Eye (tissue), 1 donor: ENCODE data around the gene FMN2.

Experiments
- DNase-seq: peaks from one replicate; pipeline ENCODE4 v3.0.0-alpha.2; 2015

FMN2 gene

DNA sequence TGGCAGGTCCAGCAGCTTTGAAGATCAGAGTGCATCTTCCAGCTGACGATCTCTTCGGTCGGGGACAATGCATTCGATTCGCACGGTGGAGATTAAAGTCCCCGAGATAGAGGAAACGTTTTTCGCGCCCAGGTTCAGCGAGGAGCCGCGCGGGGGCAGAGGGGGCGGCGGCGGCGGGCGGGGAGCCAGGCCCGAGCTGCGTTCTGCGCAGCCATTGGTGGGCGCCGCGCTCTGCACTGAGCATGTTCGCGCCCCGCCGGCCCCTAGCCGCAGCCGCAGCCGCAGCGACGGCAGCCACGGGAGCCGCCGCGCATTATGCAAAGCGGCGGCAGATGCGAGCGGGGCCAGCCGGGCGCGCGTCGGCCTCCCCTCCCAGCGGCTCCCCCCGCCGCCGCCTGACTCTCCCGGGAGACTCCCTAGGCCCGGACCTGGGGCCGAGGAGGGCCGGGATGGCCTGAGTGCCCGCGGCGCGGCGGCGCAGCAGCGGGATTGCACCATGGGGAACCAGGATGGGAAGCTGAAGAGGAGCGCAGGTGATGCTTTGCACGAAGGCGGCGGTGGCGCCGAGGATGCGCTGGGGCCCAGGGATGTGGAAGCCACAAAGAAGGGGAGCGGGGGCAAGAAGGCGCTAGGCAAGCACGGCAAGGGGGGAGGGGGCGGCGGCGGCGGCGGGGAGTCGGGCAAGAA, at the start of gene FMN2:
FMN2 (plus strand) TSS at position 270 of the 687 bp plus-strand sequence; CDS start at position 497, 227 bp downstream.
- peak; percentile 89 for DNase-seq

DNA sequence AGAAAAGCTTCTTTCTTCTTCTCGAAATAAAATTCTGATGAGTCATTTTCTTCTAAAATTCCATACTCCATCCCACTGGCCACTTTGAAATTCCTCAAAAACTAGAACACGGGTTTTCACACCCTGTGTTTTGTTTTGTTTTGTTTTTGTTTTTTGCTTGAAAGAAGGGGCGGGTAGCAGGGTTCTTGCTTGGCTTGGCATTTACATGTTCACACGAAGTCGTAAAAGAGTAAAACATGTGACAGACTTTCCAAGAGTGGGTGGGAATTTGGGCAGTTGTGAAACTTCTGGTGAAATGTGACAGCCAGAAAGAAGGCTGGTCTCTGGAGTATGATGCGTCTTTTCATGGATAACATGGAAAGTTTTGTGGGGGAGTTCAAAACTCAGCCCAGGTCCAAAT, 47.1 kb upstream of the FMN2 start:
- no peak for DNase-seq

DNA sequence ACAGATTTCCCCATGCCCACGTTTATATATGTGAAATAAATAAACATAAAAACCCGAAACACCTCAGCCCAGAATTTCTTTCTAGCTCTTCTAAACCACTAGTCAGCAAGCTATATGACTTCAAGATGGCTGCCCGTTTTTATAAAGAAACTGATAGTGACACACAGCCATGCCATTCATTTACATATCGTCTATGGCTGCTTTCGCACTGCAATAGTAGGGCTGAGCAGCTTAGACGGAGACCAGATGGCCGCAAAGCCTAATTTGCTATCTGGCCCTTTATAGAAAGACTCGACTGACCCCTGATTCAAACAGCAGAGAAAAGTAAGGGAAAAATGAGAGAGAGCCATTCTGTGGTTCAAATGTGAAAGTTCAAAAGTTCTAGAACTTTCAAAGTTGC, 45.7 kb upstream of the FMN2 start:
- DNase-seq, result no peak

DNA sequence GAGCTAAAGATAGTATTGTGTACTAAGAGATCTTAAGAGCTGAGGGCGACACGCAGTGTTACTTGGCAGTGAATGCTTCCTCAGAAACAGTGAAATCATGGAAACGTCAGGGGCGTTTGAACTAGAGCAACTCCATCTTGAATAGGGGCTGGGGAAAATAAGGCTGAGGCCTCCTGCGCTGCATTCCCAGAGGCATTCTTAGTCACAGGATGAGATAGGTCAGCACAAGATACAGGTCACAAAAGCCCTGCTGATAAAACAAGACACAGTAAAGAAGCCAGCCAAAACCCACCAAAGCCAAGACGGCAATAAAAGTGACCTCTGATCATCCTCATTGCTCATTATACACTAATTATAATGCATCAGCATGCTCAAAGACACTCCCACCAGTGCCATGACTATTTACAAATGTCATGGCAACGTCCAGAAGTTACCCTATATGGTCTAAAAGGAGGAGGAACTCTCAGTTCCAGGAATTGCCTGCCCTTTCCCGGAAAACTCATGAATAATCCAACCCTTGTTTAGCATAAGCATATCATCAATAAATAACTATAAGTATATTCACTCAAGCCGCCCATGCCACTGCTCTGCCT, 37.5 kb upstream of the FMN2 start:
- DNase-seq, result no peak

DNA sequence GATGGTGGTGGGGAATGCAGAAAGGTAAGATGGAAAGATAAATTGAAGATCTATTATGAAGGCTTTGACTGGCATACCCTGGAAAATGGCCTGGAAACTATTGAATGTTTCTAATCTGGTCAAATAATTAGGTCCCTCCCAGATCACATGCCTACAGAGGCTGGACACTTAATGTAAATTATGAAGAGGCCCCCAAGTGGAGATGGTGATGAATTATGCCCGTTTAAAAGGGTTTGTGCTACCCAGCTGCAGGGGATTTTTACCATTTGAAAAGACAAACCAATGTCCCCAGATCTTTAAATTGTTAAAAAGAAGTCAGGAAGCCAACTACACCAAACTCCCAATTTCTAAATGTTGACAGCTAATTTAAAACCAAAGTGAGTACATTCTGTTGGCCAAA, 35.7 kb upstream of the FMN2 start:
- DNase-seq, result no peak

DNA sequence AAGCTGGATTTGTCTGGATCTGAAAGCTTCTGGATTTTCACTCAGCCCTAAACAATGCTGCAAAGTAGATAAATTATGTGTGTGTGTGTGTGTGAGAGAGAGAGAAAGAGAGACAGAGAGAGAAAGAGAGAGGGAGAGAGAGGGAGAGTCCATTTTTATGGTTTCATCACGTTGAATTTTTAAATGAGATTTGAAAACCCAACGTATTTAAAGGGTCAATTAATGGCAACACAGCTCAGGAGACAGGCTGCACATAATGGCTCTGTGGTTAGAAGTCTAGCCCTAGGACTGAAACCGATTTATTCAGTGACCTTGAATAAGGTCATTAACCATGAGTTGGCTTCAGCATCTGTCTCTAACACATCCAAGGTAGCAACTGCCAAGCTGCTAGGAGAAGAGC, 35.3 kb upstream of the FMN2 start:
- peak; percentile 85 for DNase-seq

DNA sequence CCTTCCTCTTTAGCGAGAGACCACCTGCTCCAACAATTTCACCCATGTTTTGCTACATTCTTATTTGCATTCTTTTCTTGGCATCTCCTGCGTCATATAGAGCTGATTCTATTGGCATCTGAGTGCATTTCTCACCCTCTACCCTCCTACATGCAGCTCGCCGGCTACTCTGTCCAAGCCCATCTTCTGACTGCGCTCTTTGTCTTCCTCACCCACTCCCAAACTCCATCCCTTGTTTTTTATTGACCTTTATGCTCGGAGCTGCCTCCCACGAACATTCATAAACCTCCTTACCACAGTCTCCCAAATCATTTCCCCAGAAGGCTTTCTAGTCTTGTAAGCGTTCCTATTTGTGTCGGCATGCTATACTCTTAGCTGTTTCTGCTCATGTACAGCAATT, 33.6 kb upstream of the FMN2 start:
- DNase-seq, result peak; percentile 4

DNA sequence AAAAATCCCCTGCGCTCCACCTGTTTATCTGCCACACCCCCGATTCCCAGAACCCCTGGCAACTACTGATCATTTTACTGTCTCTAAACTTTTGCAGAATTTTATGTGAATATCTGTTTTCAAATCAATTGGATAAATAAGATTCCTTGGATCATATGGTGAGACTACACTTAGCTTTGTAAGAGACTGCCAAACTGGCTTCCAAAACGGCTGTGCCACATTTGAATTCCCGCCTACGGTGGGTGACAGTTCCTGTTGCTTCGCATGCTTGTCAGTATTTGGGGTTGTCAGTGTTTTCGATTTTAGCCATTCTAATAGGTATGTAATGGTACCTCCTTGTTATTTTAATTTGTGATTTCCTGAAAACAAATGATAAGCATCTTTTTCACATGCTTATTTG, 22.7 kb upstream of the FMN2 start:
- no peak for DNase-seq

DNA sequence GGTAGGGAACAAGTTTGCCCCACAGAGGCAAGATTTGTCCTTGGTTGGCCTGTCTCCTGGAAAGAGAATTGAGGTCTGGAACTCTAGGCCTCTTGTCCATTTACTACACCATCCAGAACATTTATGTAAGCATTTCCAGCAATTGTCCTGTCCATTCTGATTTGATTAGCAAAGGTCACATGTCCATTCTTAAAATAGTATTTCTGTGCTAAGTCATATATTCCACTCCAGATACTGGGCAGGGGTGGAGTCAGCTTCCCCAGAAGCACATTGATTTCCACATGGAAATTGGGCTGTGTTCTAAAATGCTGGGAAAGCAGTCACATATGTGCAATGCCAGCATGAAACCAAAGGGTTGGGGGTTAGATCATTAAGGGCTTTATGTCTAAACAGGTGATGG, 21.5 kb upstream of the FMN2 start:
- no peak for DNase-seq

DNA sequence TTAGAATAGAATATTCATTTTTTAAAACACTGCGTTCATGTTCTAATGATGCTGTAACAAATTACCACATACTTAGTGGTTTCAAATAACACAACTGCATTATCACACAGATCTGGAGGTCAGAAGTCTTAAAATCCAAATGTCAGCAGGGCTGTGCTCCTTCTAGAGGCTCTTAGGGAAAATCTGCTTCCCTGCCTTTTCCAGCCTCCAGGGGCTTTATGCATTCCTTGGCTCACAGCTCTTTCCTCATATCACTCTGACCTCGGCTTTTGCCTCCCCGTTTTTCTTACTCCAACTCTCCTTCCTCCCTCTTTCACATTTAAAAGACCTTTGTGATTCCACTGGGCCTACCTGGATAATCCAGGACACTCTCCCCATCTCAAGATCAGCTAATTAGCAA, 18.6 kb upstream of the FMN2 start:
- no peak for DNase-seq

DNA sequence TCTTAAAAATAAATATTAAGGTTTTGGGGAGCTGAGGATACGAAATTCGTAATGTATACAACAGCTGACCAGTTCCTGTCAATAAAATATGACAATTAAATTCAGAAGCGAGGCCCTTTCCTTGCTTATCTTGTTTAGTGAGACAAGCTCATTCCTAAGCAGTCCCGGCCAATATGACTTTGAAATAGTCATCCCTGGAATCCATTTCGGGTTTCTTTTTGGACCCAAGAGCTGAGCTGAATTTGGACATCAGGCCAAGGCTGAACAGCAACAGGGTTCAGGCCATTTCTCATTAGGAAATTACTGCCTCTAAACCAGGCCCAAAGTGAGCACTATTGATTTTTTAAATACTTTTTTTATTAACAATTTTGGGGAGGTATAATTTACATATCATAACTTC, 17.3 kb upstream of the FMN2 start:
- DNase-seq, result no peak

DNA sequence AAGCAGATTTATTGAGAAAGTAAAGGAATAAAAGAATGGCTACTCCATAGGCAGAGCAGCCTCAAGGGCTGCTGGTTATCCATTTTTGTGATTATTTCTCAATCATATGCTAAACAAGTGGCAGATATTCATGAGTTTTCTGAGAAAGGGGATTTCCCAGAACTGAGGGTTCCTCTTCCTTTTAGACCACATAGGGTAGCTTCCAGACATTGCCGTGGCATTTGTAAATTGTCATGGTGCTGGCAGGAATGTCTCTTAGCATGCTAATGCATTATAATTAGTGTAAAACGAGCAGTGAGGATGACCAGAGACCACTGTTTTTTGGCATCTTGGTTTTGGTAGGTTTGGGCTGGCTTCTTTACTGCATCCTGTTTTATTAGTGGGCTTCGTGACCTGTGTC, 16.8 kb upstream of the FMN2 start:
- DNase-seq, result no peak

DNA sequence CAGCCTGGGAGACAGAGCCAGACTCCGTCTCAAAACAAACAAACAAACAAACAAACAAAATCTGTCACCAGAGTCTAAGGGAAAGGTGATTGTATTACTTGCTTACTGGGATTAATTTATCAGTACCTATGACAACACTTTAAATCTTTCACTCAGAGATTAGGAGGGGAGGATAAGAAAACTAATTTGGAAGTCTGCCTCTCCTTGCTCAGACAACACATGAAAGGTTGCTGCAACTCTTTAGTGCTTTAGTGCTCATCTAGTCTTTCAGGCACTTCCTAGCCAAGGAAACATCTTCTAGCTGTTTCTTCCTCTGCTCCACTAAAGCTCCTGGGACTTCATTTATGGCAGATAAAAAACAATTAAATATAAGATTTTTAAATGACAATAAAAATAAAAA, 7.3 kb upstream of the FMN2 start:
- no peak for DNase-seq

DNA sequence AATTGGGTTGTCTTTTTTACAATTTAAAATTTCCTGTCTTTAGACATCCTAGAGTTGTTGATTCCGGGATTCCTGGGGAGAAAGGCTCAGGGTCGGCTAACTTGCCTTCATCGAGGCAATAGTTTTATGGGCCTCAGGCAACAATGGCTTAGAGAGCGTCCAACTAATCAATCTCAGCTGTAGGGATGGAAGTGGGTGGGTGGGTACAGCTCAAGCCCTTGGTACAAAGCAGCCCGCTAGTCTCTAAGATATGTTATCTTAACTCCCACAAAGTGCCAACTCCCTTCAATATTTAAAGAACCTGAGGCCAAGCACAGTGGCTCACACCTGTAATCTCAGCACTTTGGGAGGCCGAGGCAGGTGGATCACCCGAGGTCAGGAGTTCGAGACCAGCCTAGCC, 6.9 kb upstream of the FMN2 start:
- DNase-seq, result no peak

DNA sequence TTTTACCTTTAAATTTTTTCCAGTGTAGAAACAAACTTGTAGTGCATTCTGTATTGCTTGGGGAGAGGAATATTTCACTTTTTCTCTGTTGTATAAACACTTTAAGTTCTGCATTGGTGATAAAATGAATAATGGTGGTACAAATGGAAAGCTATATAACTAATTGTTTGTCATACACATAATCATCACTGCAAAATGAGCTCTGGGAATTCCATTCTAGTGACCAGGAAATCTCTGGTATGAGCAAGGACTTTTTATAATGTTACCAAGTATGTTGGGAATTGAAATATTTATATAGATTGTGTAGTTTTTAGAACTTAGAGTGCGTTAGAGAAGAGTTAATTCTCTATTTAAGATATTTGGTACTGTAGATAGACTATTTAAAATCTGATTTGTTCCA, 5.0 kb upstream of the FMN2 start:
- no peak for DNase-seq

DNA sequence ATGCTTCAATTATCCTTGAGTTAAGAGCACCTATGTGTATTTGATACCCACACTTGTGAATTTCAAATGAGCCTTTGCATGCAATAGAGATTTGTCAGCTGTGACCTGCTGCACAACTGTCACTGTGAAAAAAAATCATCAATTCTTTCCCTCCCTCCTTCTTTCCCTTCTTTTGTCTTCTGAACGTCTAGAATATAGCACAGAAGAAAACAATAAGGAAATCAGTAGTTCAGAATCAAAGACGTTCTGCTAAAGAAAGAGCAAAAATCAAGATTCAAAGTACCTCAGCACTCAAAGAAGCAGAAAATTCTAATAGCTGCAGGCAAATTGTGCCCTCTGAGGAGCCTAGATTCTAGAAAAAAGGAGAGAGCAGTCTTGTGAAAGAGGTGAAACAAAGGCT, 1.7 kb upstream of the FMN2 start:
- DNase-seq, result peak; percentile 52

DNA sequence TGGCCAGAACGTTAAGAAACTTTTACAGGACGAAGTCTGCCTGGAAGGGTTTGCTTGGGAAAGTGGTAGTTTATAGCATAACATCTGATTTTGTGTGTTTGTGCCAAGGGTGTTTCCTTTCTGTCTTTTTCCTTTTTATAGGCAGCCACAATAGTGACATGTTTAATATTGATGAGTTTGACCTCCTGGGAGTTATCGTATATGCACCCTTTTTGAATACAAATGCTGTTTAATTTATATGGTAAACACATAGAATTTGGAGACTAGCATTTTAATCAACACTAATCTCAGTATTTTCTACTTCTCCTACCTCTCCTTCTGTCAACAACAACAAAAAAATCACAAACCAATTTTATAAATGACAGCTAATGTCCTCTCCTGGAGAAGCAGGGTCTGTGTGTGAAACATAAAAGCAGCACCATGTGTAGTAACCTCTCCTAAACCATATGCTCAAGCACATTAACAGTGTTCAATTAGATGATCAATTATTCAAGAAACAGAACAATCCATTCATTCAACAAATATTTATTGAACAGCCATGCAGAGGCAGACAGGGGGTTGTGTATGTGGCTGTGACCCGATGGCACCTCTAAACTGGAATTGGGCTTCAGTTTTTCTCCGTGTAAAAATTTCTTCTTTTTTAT, 604 bp upstream of the FMN2 start:
- no peak for DNase-seq

DNA sequence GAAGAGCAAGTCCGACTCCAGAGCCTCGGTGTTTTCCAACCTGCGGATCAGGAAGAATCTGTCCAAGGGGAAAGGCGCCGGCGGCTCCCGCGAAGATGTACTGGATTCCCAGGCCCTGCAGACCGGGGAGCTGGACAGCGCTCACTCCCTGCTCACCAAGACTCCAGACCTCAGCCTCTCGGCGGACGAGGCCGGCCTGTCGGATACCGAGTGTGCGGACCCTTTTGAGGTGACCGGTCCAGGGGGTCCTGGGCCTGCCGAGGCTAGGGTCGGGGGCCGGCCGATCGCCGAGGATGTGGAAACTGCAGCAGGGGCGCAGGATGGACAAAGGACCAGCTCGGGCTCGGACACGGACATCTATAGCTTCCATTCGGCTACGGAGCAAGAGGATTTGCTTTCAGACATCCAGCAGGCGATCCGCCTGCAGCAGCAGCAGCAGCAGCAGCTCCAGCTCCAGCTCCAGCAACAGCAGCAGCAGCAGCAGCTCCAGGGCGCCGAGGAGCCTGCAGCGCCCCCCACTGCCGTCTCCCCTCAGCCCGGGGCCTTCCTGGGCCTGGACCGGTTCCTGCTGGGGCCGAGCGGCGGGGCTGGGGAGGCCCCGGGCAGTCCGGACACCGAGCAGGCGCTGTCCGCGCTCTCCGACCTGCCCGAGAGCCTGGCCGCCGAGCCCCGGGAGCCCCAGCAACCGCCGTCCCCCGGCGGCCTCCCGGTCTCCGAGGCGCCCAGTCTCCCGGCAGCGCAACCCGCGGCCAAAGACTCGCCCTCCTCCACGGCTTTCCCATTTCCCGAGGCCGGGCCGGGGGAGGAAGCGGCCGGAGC, 827 bp downstream of the FMN2 start:
- DNase-seq, result peak; percentile 80

DNA sequence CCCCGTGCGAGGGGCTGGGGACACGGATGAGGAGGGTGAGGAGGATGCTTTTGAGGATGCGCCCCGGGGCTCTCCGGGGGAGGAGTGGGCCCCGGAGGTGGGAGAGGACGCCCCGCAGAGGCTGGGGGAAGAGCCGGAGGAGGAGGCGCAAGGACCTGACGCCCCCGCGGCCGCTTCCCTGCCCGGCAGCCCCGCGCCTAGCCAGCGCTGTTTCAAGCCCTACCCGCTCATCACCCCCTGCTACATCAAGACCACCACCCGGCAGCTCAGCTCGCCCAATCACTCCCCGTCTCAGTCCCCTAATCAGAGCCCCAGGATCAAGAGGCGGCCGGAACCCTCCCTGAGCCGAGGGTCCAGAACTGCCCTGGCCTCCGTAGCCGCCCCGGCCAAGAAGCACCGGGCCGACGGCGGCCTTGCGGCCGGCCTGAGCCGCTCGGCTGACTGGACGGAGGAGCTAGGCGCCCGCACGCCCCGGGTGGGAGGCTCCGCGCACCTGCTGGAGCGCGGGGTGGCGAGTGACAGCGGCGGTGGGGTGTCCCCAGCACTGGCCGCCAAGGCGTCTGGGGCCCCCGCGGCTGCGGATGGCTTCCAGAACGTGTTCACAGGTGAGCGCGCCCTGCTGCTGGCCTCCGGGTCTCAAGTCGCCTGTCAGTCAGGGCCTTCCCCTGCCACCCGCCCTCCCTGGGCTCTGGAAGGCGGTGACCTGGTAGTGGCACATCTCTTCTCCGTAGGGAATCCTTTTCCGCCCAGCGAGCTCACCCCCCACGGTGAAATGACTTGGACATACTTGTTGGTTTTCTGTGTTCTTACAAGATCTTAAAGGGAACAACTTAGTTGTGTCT, 1.7 kb downstream of the FMN2 start:
- DNase-seq, result peak; percentile 70

DNA sequence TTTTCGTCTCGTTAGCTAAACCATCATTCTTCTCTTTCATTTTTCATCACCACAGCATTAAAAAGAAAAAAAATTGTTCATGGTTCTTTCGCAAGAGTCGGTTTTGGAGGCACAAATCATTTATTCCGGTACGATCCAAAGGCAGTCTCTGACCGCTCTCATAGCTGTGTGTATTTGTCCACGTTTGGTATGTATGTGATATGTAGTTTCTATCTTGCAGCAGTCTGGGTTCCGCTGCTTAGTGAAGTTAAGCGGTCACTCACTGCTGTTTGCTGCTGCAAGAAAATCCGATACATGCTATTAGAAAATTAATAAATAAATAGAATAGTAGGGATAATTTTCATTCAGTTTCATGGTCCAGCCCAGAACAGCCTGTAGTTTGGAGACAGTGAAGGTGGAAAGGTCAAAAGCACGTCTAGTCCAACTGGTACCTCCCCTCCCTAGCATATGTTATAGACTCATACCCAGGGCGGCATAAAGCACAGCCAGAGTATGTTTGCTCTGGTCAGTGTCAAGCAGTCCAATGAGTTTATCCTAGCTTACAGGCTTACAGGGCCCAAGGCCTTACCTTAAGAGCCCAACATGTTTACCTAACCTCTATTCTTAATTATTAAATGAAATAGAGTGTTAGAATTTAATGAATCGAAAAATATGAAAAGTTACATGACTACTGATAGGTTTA, 2.5 kb downstream of the FMN2 start:
- DNase-seq, result peak; percentile 14

DNA sequence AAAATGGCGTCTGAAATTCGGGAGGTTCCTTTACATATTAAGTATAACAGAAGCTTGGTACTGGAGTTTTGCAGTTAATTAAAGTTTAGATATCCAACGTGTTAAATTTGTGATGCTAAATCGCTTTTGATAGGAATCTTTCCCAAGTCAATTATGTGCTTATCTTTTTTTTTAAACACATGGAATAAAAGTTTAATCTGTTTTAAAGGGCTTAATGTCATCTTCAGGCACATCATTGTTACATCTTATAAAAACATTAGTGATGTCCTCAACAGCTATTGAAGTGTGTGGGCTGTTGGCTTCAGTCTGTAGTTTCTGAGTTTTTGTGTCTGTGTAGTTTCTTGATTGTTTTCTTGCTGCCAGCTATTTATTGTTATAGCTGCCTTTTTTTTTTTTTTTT, 5.3 kb downstream of the FMN2 start:
- no peak for DNase-seq

DNA sequence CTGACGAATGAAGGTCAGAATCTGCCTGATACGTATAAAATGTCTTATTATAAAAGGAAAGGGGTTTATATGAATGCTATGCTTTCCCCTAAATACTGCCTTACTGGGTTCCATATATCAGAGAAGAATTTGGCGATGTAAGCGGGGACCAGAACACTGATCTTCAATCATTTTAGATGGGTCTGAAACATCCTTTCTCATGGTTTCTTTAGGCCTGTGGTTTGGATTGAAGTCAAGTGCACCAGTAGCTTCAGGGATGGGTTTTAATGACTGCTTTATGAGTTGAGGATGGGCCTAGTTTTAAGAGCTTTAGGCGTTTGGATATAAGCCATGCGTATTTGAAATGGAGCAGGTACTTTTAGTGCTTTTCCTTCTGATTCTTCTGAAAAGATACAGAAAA, 6.9 kb downstream of the FMN2 start:
- no peak for DNase-seq
